Fibroblast of upper back skin (primary cell): ENCODE measurements around the gene IRF3.
A peak's percentile ranks its signal among the peaks of the same experiment; 100 is the strongest.

Source experiments
- DNase-seq: peaks from one replicate; pipeline ENCODE4 v3.0.0-alpha.2; 2013

The IRF3 gene

DNA sequence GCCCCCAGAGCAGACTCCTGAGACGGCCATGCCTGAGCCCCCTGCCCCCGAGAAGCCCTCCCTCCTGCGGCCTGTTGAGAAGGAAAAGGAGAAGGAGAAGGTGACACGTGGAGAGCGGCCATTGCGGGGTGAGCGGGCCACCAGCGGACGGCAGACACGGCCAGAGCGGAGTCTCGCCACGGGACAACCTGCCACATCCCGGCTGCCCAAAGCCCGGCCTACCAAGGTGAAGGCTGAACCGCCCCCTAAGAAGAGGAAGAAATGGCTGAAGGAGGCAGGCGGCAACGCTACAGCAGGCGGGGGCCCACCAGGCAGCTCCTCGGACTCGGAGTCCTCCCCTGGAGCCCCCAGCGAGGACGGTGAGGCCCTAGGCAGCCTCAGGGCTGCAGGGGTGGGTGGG is 49.8 kb downstream of the IRF3 start:
- no peak for DNase-seq

DNA sequence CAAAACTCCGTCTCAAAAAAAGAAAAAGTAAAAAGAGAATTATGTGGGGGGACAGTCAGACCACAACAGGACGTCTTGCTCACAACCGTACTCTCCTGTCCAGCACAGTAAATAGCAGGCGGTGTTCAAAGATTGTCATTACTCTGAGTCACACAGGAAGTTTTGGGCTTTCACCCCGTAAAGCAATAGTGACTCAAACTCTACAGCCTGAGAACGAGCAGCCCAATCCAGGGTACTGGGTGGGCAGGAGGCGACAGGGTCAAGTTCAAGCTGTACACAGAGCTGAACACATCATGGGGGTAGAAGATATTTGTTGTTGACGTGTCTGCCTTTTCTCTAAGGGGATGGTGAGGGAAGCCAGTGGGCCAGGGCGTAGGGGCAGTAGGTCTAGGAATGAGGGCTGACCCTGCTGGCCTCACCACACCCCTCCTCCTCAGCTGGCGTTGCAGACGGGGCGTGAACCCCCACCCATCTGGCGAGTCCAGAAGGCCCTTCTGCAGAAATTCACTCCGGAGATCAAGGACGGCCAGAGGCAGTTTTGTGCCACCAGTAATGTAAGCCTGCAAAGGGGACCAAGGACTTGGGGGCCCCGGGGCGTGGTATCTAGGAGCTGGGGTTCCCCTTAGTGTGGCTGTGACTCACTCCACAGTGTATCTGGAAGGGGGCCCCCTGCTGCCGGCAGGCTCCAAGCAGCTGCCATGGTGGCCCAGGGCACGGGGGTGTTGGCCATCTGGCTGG is 51.4 kb downstream of the IRF3 start:
- peak; percentile 55 for DNase-seq

DNA sequence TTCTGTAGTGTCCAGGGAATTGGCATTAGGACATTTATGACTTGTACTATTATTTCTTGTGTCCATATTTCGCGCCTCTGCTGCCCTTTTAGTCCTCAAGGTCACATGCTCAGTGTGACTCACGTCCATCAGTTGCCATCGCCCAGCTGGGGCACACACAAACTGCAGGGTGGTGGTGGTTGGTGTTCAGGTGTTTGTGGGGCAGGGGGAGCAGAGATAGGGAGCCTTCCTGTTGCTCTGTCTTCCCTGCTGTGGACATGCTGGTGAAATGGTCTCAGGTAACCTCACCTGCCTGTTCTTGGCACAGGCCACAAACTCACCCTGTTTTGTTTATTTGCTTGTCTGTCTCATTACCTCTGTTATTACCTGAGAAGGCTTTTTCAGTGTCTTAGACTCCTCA is 52.3 kb downstream of the IRF3 start:
- no peak for DNase-seq
